PC-3 (cell line): ENCODE data around the gene WTAP.
"Not testable (repeated sequence)": the region's sequence is repeated elsewhere in the genome, so short reads cannot be mapped to it uniquely, and the experiment has no call there.

Experiments used
- CTCF ChIP-seq: fragments of 300-600 bp; sonication (generic); conservative IDR thresholded peaks from 2 replicates; pipeline ENCODE4 v1.5.1; 2017; ENCODE audit warnings: antibody characterized with exemption, low read depth, mild to moderate bottlenecking, low read length
- EZH2 ChIP-seq: fragments of 300-600 bp; sonication (generic); IDR thresholded peaks from one replicate; pipeline ENCODE4 v1.6.1; 2017; ENCODE audit warnings: antibody characterized with exemption, mild to moderate bottlenecking, low read length; ENCODE audit not compliant: unreplicated experiment

GRCh38 chr6:159794976-159795375 lies 67.7 kb downstream of the WTAP start:
- not testable (repeated sequence) for TF ChIP-seq CTCF, EZH2
